Adrenal gland (tissue), 5 donors: Measurements from ENCODE around the gene DDI2.

Experiments used
- POLR2A ChIP-seq, 2 donors: fragments of 450-650 bp; IDR thresholded peaks; one replicate each; pipeline ENCODE4 v1.6.1; 2017; ENCODE audit warnings: antibody characterized with exemption in 2 of 2, mild to moderate bottlenecking in 2 of 2, moderate library complexity in 1 of 2
- TF ChIP-seq, protein P1 (sequence below), 6 experiments: fragments of 450-650 bp in 4 of 6; fragments of 200-600 bp in 2 of 6; sonication (generic) in 1 of 6; IDR thresholded peaks; 1 replicate in 5 of 6; 2 replicates in 1 of 6; pipeline versions ENCODE4 v1.5.1 to v1.8.0; 2016 to 2021; ENCODE audit warnings: antibody characterized with exemption in 6 of 6, mild to moderate bottlenecking in 2 of 6, moderate library complexity in 1 of 6
- donor health status: DM: no; HTN: no; CAD: no.

DNA sequence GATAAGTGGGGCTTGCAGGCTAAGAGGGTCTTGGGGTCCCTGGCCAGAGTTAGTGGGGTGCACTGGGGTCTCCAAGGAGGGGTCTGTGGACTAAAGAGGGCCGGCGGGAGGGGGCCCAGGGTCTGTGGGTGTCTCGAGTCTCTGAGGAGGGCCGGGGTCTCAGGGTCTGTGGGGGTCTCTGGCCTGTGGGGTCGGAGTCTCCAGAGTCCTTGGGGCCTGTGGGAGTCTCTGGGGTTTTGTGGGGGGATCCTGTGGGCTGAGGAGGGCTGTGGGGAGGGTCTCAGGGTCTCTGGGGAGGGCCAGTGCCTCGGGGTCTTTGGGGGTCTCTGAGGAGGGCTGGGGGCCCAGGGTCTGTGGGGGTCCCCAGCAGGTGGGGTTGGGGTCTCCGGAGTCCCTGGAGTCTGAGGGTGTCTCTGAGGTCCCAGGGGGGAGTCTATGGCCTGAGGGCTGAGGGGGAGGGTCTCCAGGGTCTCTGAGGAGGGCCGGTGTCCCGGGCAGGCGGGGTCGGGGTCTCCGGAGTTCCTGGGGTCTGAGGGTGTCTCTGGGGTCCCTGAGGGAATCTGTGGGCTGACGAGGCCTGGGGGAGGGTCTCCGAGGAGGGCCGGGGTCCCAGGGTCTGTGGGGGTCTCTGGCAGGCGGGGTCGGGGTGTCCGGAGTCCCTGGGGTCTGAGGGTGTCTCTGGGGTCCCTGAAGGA, 66.2 kb downstream of the DDI2 start:
- TF ChIP-seq, protein P1, sequence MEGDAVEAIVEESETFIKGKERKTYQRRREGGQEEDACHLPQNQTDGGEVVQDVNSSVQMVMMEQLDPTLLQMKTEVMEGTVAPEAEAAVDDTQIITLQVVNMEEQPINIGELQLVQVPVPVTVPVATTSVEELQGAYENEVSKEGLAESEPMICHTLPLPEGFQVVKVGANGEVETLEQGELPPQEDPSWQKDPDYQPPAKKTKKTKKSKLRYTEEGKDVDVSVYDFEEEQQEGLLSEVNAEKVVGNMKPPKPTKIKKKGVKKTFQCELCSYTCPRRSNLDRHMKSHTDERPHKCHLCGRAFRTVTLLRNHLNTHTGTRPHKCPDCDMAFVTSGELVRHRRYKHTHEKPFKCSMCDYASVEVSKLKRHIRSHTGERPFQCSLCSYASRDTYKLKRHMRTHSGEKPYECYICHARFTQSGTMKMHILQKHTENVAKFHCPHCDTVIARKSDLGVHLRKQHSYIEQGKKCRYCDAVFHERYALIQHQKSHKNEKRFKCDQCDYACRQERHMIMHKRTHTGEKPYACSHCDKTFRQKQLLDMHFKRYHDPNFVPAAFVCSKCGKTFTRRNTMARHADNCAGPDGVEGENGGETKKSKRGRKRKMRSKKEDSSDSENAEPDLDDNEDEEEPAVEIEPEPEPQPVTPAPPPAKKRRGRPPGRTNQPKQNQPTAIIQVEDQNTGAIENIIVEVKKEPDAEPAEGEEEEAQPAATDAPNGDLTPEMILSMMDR (IDR thresholded peaks at IDR 0.05) = no peak
- TF ChIP-seq POLR2A (IDR thresholded peaks at IDR 0.05) = no peak
